ENCODE measurements around the gene ACTG1. TPM values are rescaled to one million over a fixed set of nuclear protein-coding genes. Genes with fewer than 3 reads are reported as not detected.

The ACTG1 gene
- total RNA-seq, 4 donors from 2014 or later, result 2,372 to 2,875 (median 2,670) TPM

GRCh38 chr17:81469266-81469665, 43.3 kb downstream of the ACTG1 start:
- no peak for TF ChIP-seq POLR2A (IDR thresholded peaks at IDR 0.05)
- no peak for TF ChIP-seq CTCF (IDR thresholded peaks at IDR 0.05)
- TF ChIP-seq EP300 (IDR thresholded peaks at IDR 0.05), result no peak
- Histone ChIP-seq H3K4me1 (peaks cover 0 to 26% (median 2%) of the 10 kb centered on the region in 4 donors), H3K9me3 (no peaks in the 10 kb centered on the region), H3K4me3 (no peak overlapping the region), H3K27ac (no peak overlapping the region), H3K36me3 (peaks cover 0 to 4% (median 0%) of the 10 kb centered on the region in 3 donors), H3K27me3 (no peaks in the 10 kb centered on the region)
- 88 to 94% methylated on average over 6 to 12 of the region's 13 CpGs for WGBS, 2 donors
- DNase-seq (ENCODE audit: low spot score in 2 of 2), result no peak

GRCh38 chr17:81468770-81469121, 43.9 kb downstream of the ACTG1 start:
- H3K4me3 ChIP-seq, result no peak overlapping the region
- peaks cover 0 to 26% (median 2%) of the 10 kb centered on the region in 4 donors for H3K4me1 ChIP-seq
- no peak overlapping the region for H3K27ac ChIP-seq
- no peak for DNase-seq (ENCODE audit: low spot score in 2 of 2)
- TF ChIP-seq CTCF (IDR thresholded peaks at IDR 0.05), result no peak
- no peak for TF ChIP-seq POLR2A (IDR thresholded peaks at IDR 0.05)
- TF ChIP-seq EP300 (IDR thresholded peaks at IDR 0.05), result no peak
- H3K9me3 ChIP-seq, result no peaks in the 10 kb centered on the region
- H3K27me3 ChIP-seq, result no peaks in the 10 kb centered on the region
- WGBS, 2 donors, result 34 to 49% methylated on average over 13 to 18 of the region's 18 CpGs
- peaks cover 0 to 9% (median 0%) of the 10 kb centered on the region in 3 donors for H3K36me3 ChIP-seq

GRCh38 chr17:81468111-81468769, 44.4 kb downstream of the ACTG1 start:
- WGBS, 2 donors, result 69 to 73% methylated on average over 18 of the region's 18 CpGs
- H3K27me3 ChIP-seq, result no peaks in the 10 kb centered on the region
- no peak overlapping the region for H3K27ac ChIP-seq
- DNase-seq (ENCODE audit: low spot score in 2 of 2), result no peak
- H3K9me3 ChIP-seq, result no peaks in the 10 kb centered on the region
- H3K36me3 ChIP-seq, result peaks cover 0 to 14% (median 0%) of the 10 kb centered on the region in 3 donors
- TF ChIP-seq POLR2A (IDR thresholded peaks at IDR 0.05) (no peak), EP300 (IDR thresholded peaks at IDR 0.05) (no peak), CTCF (IDR thresholded peaks at IDR 0.05) (no peak)
- no peak overlapping the region for H3K4me3 ChIP-seq
- peaks cover 0 to 26% (median 2%) of the 10 kb centered on the region in 4 donors for H3K4me1 ChIP-seq

GRCh38 chr17:81466564-81467472, 45.8 kb downstream of the ACTG1 start:
- WGBS, 2 donors, result 73 to 79% methylated on average over 18 to 19 of the region's 33 CpGs
- peaks cover 0 to 28% (median 0%) of the 10 kb centered on the region in 3 donors for H3K36me3 ChIP-seq
- H3K4me3 ChIP-seq, result no peak overlapping the region
- DNase-seq (ENCODE audit: low spot score in 2 of 2), result no peak
- TF ChIP-seq CTCF (IDR thresholded peaks at IDR 0.05), result no peak
- no peak for TF ChIP-seq EP300 (IDR thresholded peaks at IDR 0.05)
- TF ChIP-seq POLR2A (IDR thresholded peaks at IDR 0.05), result no peak
- peaks cover 0 to 23% (median 0%) of the 10 kb centered on the region in 4 donors for H3K4me1 ChIP-seq
- no peak overlapping the region for H3K27ac ChIP-seq
- H3K27me3 ChIP-seq, result no peaks in the 10 kb centered on the region
- H3K9me3 ChIP-seq, result no peaks in the 10 kb centered on the region

- Histone ChIP-seq H3K27ac (no peak overlapping the region), H3K36me3 (peaks cover 0 to 37% (median 0%) of the 10 kb centered on the region in 3 donors), H3K4me1 (peaks cover 0 to 15% (median 0%) of the 10 kb centered on the region in 4 donors), H3K9me3 (no peaks in the 10 kb centered on the region), H3K27me3 (no peaks in the 10 kb centered on the region), H3K4me3 (no peak overlapping the region)
- WGBS, 2 donors, result 81 to 82% methylated on average over 17 of the region's 17 CpGs
- DNase-seq (ENCODE audit: low spot score in 2 of 2), result no peak
- no peak for TF ChIP-seq POLR2A (IDR thresholded peaks at IDR 0.05)
- no peak for TF ChIP-seq CTCF (IDR thresholded peaks at IDR 0.05)
- TF ChIP-seq EP300 (IDR thresholded peaks at IDR 0.05), result no peak
These were observed 46.7 kb downstream of the ACTG1 start for GRCh38 chr17:81465910-81466309.
